GM12872 (cell line): ENCODE results near the gene C5orf52.

Experiments used
- CTCF ChIP-seq: IDR thresholded peaks from 3 replicates; pipeline ENCODE4 v1.5.1; 2011; ENCODE audit warnings: low read depth, mild to moderate bottlenecking, low read length, moderate library complexity; ENCODE audit not compliant: insufficient read depth

Gene C5orf52

GRCh38 chr5:157668356-157668755 is 3.0 kb upstream of the C5orf52 start:
- no peak for TF ChIP-seq CTCF

DNA sequence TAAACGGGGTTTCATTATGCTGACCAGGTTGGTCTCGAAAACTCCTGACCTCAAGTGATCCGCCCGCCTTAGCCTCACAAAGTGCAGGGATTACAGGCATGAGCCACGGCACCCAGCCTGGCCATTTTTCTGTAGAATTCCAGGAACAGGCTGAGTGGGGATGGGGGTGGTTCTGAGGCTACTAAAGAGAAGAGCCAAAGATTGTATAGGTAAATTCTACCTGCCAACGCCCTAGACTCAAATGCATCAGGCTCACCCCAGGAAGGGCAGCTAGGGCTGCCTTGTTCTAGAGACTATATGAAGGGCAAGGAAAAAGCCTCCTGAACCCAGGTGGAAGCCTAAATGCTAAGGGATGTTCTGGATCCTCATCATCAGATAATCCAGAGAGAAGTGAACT is 1.6 kb upstream of the C5orf52 start:
- TF ChIP-seq CTCF = no peak

GRCh38 chr5:157671592-157672330 is 428 bp downstream of the C5orf52 start:
- TF ChIP-seq CTCF = no peak

GRCh38 chr5:157672976-157673375 is 1.6 kb downstream of the C5orf52 start:
- no peak for TF ChIP-seq CTCF

- no peak for TF ChIP-seq CTCF
These were observed 6.6 kb downstream of the C5orf52 start for GRCh38 chr5:157677931-157678330.

GRCh38 chr5:157679801-157680200 is 8.5 kb downstream of the C5orf52 start:
- TF ChIP-seq CTCF = no peak

GRCh38 chr5:157680239-157680638 is 8.9 kb downstream of the C5orf52 start:
- no peak for TF ChIP-seq CTCF

DNA sequence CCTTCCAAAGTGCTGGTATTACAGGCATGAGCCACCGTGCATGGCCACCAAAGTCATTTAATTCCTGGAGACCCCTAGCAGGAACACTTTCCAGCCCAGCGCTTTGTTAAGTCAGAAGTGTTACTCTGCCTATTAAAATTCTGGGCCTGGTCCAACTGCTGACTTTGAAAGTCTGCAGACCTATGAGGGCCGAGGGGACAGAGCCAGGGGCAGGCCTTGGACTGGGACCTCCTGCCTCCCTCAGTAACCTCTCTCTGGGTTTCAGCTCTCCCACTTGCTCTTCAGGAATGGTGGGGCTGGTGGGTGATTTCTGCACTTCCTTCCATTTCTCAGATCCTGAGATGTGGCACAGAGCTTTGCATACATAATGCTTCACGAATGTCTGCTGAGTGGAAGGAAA is 9.7 kb downstream of the C5orf52 start:
- no peak for TF ChIP-seq CTCF
